ENCODE data around the gene GHDC.
"Not testable (repeated sequence)": the region's sequence is repeated elsewhere in the genome, so short reads cannot be mapped to it uniquely, and the experiment has no call there.

GHDC gene

GRCh38 chr17:42193969-42194899 is at the start of gene GHDC:
Gene GHDC, minus strand, starts transcription at chr17:42194494. Its CDS starts 913 bp downstream, at chr17:42193581.
- peak; percentile 60 for DNase-seq (ENCODE audit: low read depth)

GRCh38 chr17:42243493-42243982 is 49.2 kb upstream of the GHDC start:
- DNase-seq (ENCODE audit: low read depth), result no peak

GRCh38 chr17:42241871-42242270 is 47.6 kb upstream of the GHDC start:
- DNase-seq (ENCODE audit: low read depth), result no peak

- DNase-seq (ENCODE audit: low read depth), result not testable (repeated sequence)
Measured at GRCh38 chr17:42240863-42241262, 46.6 kb upstream of the GHDC start.

GRCh38 chr17:42240201-42240600 is 45.9 kb upstream of the GHDC start:
- no peak for DNase-seq (ENCODE audit: low read depth)

GRCh38 chr17:42239576-42239975 is 45.3 kb upstream of the GHDC start:
- not testable (repeated sequence) for DNase-seq (ENCODE audit: low read depth)

GRCh38 chr17:42236760-42237159 is 42.5 kb upstream of the GHDC start:
- DNase-seq (ENCODE audit: low read depth), result no peak

- DNase-seq (ENCODE audit: low read depth), result no peak
Measured at GRCh38 chr17:42233994-42234393, 39.7 kb upstream of the GHDC start.

- DNase-seq (ENCODE audit: low read depth), result no peak
Measured at GRCh38 chr17:42233156-42233555, 38.9 kb upstream of the GHDC start.

GRCh38 chr17:42230225-42230624 is 35.9 kb upstream of the GHDC start:
- no peak for DNase-seq (ENCODE audit: low read depth)

- DNase-seq (ENCODE audit: low read depth), result no peak
Measured at GRCh38 chr17:42227849-42228700, 33.8 kb upstream of the GHDC start.

GRCh38 chr17:42225646-42226045 is 31.4 kb upstream of the GHDC start:
- DNase-seq (ENCODE audit: low read depth), result no peak

- no peak for DNase-seq (ENCODE audit: low read depth)
Measured at GRCh38 chr17:42224651-42225050, 30.4 kb upstream of the GHDC start.

- peak; percentile 47 for DNase-seq (ENCODE audit: low read depth)
Measured at GRCh38 chr17:42221886-42222745, 27.8 kb upstream of the GHDC start.

- not testable (repeated sequence) for DNase-seq (ENCODE audit: low read depth)
Measured at GRCh38 chr17:42219280-42219679, 25.0 kb upstream of the GHDC start.

- DNase-seq (ENCODE audit: low read depth), result no peak
Measured at GRCh38 chr17:42214156-42214555, 19.9 kb upstream of the GHDC start.

GRCh38 chr17:42212382-42212781 is 18.1 kb upstream of the GHDC start:
- no peak for DNase-seq (ENCODE audit: low read depth)

- DNase-seq (ENCODE audit: low read depth), result not testable (repeated sequence)
Measured at GRCh38 chr17:42211921-42212341, 17.6 kb upstream of the GHDC start.

GRCh38 chr17:42210046-42210445 is 15.8 kb upstream of the GHDC start:
- no peak for DNase-seq (ENCODE audit: low read depth)

GRCh38 chr17:42206153-42206612 is 11.9 kb upstream of the GHDC start:
- DNase-seq (ENCODE audit: low read depth), result not testable (repeated sequence)

- DNase-seq (ENCODE audit: low read depth), result no peak
Measured at GRCh38 chr17:42203354-42203753, 9.1 kb upstream of the GHDC start.

Data from activated T-cell treated with anti-CD3 and anti-CD28 coated beads for 1 hour (primary cell).